H4 (cell line): ENCODE data around the gene KRTAP10-9. TPM values are rescaled to one million over a fixed set of nuclear protein-coding genes. Genes with fewer than 3 reads are reported as not detected.
"Not testable (repeated sequence)": the region's sequence is repeated elsewhere in the genome, so short reads cannot be mapped to it uniquely, and the experiment has no call there.

Experiments
- DNase-seq: peaks from one replicate; pipeline ENCODE4 v3.0.0-alpha.2; 2015; ENCODE audit warnings: low spot score
- total RNA-seq: library from RNA; depleted of rRNA; stranded (reverse); fragments of >200 nt; shearing (Covaris generic); gene quantifications from 2 replicates; pipeline ENCODE4 v1.2.3, GENCODE V29; 2014

Gene KRTAP10-9
- total RNA-seq, 1 experiment from 2014 or later: not detected

GRCh38 chr21:44614961-44615391 lies 11.9 kb upstream of the KRTAP10-9 start:
- no peak for DNase-seq

GRCh38 chr21:44615466-44615865 lies 11.4 kb upstream of the KRTAP10-9 start:
- no peak for DNase-seq

- no peak for DNase-seq
These were observed 10.8 kb upstream of the KRTAP10-9 start for GRCh38 chr21:44615911-44616590.

GRCh38 chr21:44616591-44616926 lies 10.3 kb upstream of the KRTAP10-9 start:
- DNase-seq: no peak

- no peak for DNase-seq
These were observed 9.8 kb upstream of the KRTAP10-9 start for GRCh38 chr21:44617071-44617501.

GRCh38 chr21:44618504-44618903 lies 8.4 kb upstream of the KRTAP10-9 start:
- no peak for DNase-seq

- DNase-seq: no peak
These were observed 8.0 kb upstream of the KRTAP10-9 start for GRCh38 chr21:44618909-44619308.

- DNase-seq: no peak
These were observed 7.0 kb upstream of the KRTAP10-9 start for GRCh38 chr21:44619886-44620285.

GRCh38 chr21:44623575-44623974 lies 3.3 kb upstream of the KRTAP10-9 start:
- no peak for DNase-seq

GRCh38 chr21:44625756-44626155 lies 1.1 kb upstream of the KRTAP10-9 start:
- DNase-seq: no peak

- DNase-seq: no peak
These were observed 631 bp upstream of the KRTAP10-9 start for GRCh38 chr21:44626262-44626661.

GRCh38 chr21:44627181-44627822 lies 409 bp downstream of the KRTAP10-9 start:
- DNase-seq: not testable (repeated sequence)

- DNase-seq: not testable (repeated sequence)
These were observed 939 bp downstream of the KRTAP10-9 start for GRCh38 chr21:44627831-44628233.

- no peak for DNase-seq
These were observed 2.0 kb downstream of the KRTAP10-9 start for GRCh38 chr21:44628707-44629391.

- no peak for DNase-seq
These were observed 3.5 kb downstream of the KRTAP10-9 start for GRCh38 chr21:44630440-44630839.

- DNase-seq: no peak
These were observed 5.2 kb downstream of the KRTAP10-9 start for GRCh38 chr21:44632067-44632466.

GRCh38 chr21:44636209-44637017 lies 9.5 kb downstream of the KRTAP10-9 start:
- no peak for DNase-seq

GRCh38 chr21:44637018-44637850 lies 10.3 kb downstream of the KRTAP10-9 start, which contains the start of gene KRTAP10-10:
Gene KRTAP10-10, plus strand, starts transcription at chr21:44637356. Its CDS starts 62 bp downstream, at chr21:44637418.
- no peak for DNase-seq

- DNase-seq: not testable (repeated sequence)
These were observed 11.0 kb downstream of the KRTAP10-9 start for GRCh38 chr21:44637851-44638348.

GRCh38 chr21:44638506-44639330 lies 11.8 kb downstream of the KRTAP10-9 start:
- not testable (repeated sequence) for DNase-seq
